GM21390 (cell line): ENCODE results near the gene TGFBR3.

Experiments used
- ATAC-seq: cut with Tn5 transposase; IDR thresholded peaks from one replicate; pipeline ENCODE4 v1.9.1; 2021; ENCODE audit not compliant: unreplicated experiment

TGFBR3 gene

GRCh38 chr1:91803847-91804545, 82.0 kb downstream of the TGFBR3 start:
- peak; percentile 87 for ATAC-seq

DNA sequence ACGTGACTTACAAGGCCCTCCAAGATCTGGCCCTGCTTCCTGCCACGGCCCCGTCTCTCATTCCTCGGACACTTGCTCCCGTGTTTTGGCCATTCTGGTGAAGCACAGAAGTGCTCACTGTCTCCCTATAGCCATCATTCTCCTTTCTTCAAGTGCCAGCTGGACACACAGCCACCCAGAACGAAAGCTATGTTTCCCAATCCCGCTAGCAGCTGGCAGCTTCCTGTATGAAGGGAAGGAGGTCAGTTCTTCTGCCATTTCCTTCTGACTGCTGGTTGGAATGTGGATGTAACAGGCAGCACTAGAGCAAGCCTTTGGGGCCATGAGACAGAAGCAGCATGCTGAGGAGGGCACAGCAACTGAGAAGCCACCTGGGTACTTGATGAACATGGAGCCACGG, 82.8 kb downstream of the TGFBR3 start:
- ATAC-seq: no peak

GRCh38 chr1:91801496-91802115, 84.3 kb downstream of the TGFBR3 start:
- ATAC-seq: no peak

DNA sequence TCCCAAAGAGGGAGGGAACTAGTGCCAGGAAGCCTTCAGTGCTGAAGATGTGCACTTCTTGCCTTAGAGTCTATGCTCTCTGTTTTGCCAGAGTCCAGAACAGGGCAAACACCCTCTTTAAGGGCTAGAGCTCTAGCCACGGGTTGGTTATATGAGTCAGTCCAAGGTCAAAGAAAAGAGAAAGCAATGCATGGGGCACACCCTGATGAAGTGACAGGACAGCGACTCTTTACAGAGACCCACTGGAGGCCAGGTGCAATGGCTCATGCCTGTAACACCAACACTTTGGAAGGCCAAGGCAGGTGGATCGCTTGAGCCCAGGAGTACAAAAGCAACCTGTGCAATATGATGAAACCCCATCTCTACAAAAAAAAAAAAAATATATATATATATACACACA, 86.1 kb downstream of the TGFBR3 start:
- ATAC-seq: no peak

GRCh38 chr1:91799159-91799558, 86.8 kb downstream of the TGFBR3 start:
- ATAC-seq: no peak

GRCh38 chr1:91798740-91799139, 87.2 kb downstream of the TGFBR3 start:
- no peak for ATAC-seq

DNA sequence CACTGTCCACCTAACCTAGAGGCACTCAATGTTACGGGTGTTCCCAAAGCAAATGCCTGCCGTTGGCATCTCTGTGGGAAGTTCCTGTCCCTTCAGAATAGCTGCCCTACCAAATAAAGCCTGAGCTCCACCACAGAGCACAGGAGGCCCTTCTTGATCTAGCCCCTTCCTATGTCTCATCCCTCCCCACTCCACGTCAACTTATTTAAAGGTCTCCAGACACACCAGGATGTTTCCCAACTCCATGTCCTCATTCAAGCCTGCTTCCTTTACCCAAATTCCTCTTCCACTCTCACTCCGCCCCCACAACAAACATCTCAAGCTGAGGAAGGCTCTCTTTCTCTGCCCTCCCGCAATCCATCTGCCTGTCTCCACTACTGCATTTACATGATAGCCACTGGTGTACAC, 87.7 kb downstream of the TGFBR3 start:
- no peak for ATAC-seq

GRCh38 chr1:91797164-91797563, 88.8 kb downstream of the TGFBR3 start:
- no peak for ATAC-seq

GRCh38 chr1:91796390-91796654, 89.6 kb downstream of the TGFBR3 start:
- no peak for ATAC-seq

DNA sequence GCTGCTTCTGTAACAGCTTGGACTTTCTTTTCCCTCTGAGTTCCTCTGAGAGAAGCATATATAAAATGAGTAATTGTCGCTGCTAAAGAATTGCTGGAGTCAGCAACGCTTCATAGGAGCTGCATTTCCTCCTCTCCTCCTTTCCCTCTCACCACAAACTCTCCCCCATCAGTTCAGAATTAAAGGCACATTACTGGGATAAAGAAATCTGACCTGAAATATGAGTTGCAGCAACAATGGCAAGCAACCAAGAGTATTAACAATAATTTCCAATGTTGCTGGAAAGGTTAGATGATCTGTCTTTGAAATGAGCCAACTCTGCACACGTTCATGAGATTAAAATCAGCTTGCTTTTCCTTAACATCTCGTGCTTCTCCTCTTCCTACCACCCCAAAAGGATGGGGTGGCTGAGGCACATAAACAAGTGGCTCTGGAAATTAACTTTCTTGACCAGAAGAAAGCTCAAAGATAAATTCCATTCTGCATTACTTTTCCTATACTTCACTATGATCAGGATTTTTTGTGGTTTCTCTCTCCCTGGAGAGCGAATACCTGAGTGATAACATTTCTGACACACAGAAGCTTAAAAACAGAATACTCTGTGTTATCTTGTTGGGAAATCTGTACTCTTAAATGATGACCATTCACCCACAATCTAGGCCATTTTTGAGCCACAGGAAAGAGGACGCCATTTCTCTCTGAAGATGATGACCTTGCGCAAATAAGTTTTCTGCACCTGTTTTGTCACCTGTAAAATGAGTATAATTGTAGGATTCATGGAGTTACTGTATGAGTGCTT, 90.2 kb downstream of the TGFBR3 start:
- no peak for ATAC-seq

DNA sequence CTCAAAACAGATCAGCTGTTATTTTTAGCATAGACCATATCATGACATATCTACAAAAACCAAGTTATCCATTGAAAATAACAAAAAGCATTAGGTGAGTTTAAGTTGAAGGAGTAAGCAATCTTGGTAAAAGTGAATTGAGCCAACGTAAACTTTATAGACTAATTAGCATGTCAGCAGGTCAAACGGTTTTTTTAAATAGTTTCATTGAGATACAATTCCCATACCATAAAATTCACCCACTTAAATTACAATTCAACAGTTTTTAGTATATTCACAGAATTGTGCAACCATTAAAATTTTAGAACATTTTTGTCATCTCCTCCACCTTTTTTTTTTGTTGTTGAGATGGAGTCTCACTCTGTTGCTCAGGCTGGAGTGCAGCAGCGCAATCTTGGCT, 92.1 kb downstream of the TGFBR3 start:
- ATAC-seq: no peak

GRCh38 chr1:91793189-91793588, 92.8 kb downstream of the TGFBR3 start:
- ATAC-seq: no peak

- ATAC-seq: no peak
These were observed 93.4 kb downstream of the TGFBR3 start for GRCh38 chr1:91792489-91793071.

DNA sequence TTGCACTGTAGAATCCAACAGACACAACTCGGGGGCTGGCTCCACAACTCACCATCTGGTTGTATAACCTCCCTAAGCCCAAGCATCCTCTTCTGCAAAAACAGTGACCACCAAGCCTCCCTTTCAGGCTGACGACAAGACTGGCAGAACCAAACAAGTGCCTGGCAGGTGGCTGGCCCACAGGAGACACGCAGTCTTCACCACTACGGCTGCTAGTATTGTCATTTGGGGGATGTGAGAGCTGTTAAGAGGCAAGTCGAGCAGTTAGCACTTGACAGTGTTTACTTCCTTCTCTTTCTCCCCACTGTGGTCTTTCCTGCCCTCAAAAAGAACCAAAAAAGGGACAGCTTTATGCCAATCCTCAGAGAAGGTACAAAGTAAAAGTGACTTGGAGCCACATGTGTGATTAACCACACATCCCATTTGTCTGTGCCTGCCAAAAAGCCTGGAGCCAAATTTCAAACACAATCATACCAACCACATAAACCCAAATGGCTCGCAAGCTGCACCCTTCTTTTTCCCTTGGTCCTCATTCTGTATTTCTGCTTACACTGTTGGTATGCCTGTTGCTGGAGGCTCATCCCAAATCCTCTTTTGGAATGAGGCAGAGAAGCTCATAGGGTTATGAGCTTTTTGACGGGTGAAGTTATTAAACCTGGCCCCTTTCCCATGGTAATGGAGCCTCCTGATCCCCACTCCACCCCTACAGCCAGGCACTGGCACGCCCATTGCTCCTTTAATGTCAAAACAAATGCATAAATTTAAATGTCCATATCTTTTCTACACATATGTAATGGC, 94.1 kb downstream of the TGFBR3 start:
- no peak for ATAC-seq

- ATAC-seq: no peak
These were observed 94.8 kb downstream of the TGFBR3 start for GRCh38 chr1:91791103-91791502.

DNA sequence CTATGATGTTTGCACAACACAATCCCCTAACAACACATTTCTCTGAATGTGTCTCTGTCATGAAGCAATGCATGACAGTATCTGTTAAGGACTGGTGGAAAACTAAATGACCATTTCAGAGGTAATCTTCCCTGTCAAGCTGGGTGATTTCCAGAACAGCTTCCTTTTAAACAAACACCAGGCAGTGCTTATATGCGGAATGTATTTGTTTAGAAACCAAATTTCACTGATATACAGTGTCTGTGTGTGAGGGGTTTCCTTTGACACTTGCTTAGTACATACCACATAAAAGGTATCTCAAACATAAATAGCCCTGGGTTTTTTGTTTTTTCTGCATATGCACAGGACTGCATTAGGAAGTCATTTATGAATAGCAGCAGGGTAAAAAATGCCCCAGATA, 95.6 kb downstream of the TGFBR3 start:
- no peak for ATAC-seq

- ATAC-seq: no peak
These were observed 96.5 kb downstream of the TGFBR3 start for GRCh38 chr1:91789273-91789997.

- no peak for ATAC-seq
These were observed 98.0 kb downstream of the TGFBR3 start for GRCh38 chr1:91787919-91788318.

DNA sequence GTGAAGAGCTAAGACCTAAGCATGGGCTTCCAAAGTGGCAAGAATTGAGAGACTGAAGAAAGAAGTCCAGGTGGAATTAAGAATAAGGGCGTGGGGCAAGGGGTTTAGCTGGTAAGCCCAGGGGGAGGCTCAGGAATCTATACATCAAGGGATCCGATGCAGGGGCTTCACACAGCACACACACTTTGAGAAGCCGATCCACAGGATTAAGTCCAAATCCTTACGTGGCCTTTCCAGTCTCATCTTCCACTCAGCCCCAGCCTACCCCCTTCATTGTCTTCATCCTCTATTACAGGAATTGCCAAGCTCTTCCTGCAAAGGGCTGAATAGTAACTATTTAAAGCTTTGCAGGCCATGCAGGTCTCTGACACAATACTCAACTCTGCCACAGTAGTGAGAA, 101.3 kb downstream of the TGFBR3 start:
- no peak for ATAC-seq

GRCh38 chr1:91784191-91784590, 101.8 kb downstream of the TGFBR3 start:
- no peak for ATAC-seq
